Stimulated activated CD4-positive, alpha-beta T cell treated with anti-CD3 and anti-CD28 coated beads, Interleukin-1b, Interleukin-23, amount 100 ng/mL, for 48 hours (primary cell): Measurements from ENCODE around the gene MOCOS.
"Not testable (repeated sequence)": the region's sequence is repeated elsewhere in the genome, so short reads cannot be mapped to it uniquely, and the experiment has no call there.

Experiments
- DNase-seq: peaks from one replicate; pipeline ENCODE4 v3.0.0-alpha.2; 2020

The MOCOS gene, protein sequence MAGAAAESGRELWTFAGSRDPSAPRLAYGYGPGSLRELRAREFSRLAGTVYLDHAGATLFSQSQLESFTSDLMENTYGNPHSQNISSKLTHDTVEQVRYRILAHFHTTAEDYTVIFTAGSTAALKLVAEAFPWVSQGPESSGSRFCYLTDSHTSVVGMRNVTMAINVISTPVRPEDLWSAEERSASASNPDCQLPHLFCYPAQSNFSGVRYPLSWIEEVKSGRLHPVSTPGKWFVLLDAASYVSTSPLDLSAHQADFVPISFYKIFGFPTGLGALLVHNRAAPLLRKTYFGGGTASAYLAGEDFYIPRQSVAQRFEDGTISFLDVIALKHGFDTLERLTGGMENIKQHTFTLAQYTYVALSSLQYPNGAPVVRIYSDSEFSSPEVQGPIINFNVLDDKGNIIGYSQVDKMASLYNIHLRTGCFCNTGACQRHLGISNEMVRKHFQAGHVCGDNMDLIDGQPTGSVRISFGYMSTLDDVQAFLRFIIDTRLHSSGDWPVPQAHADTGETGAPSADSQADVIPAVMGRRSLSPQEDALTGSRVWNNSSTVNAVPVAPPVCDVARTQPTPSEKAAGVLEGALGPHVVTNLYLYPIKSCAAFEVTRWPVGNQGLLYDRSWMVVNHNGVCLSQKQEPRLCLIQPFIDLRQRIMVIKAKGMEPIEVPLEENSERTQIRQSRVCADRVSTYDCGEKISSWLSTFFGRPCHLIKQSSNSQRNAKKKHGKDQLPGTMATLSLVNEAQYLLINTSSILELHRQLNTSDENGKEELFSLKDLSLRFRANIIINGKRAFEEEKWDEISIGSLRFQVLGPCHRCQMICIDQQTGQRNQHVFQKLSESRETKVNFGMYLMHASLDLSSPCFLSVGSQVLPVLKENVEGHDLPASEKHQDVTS

DNA sequence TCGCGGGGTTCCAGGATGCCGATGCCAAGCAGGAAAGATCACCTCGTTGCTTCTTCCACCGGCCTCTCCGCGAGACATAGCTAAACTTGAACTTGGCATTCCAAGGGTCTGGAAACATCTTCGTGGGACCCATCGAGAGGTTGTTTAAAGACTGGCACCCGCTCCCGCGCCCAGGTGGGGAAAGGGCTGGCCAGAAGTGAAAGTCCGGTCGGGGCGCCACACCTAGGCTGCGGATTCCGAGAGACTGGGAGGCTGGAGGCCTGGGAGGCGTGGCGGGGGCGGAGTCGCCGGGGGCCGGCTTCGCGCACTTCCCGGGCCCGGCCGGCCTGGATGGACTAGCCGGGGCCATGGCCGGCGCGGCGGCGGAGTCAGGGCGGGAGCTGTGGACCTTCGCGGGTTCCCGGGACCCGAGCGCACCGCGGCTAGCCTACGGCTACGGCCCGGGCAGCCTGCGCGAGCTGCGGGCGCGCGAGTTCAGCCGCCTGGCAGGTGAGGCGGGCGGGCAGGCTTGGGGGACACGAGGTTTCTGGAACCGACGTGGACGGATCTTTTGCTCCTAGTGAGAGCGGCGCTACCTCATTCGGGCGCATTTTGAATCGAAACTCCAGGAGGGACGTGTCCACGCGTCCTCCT, at the start of gene MOCOS:
MOCOS (plus strand) TSS at position 305 of the 633 bp plus-strand sequence; CDS start at position 348, 43 bp downstream.
- no peak for DNase-seq

DNA sequence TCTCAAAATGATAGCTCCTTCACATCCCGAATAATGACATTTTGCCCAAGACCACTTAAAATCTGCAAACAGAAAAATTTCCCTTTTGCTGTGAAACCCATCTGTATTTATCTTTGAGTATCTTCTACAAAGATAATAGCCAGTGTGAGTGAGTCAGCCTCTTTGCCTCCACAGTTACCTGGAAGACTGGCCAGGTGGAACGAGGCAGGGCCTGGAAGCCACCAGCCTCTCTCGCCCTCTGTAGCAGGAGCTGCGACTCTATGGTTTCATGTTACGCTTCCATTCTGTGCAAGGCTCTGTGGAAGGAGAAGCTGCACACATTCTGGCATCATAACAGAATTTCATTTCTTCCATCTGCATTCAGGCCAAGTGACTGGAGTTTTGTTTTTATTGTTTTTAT, 48.1 kb upstream of the MOCOS start:
- no peak for DNase-seq

DNA sequence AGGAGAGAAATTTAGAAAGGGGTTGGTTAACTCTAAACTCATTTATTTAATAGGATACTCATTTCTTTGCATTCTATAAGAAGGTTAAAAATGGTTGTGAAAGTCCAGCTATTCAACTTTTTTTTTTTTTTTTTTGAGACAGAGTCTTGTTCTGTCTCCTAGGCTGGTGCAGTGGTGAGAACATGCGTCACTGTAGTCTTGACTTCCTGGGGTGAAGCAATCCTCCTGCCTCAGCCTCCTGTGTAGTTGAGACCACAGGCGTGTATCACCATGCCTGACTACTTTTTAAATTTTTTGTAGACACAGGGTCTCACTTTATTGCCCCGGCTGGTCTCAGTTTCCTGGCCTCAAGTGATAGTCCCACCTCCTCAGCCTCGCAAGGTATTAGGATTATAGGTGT, 45.7 kb upstream of the MOCOS start:
- no peak for DNase-seq

DNA sequence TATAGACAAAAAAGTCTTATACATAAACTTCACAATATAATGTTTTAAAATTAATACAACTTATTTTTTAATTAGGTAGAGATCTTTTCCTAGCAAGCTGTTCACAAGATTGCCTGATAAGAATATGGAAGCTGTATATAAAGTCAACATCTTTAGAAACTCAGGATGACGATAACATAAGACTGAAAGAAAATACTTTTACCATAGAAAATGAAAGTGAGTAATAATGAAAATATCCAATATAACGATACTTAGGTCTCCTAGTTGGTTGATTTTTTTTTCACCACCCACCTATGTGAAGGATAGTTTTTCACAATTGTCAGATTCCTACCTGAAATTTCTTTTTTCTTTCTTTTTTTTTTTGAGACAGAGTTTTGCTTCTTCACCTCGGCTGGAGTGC, 44.5 kb upstream of the MOCOS start:
- DNase-seq: no peak

DNA sequence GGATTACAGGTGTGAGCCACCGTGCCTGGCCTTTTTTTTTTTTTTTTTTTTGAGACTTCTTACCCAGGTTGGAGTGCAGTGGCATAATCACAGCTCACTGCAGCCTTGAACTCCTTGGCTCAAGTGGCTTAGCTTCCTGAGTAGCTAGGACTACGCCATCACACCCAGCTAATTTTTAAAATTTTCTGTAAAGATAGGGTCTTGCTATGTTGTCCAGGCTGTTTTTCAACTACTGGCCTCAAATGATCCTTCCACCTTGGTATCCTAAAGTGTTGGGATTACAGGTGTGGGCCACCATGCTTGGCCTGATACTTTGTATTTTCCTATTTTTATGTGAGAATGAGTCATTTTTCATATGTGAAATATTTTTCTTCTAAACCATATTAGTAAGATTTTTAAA, 43.9 kb upstream of the MOCOS start:
- no peak for DNase-seq

DNA sequence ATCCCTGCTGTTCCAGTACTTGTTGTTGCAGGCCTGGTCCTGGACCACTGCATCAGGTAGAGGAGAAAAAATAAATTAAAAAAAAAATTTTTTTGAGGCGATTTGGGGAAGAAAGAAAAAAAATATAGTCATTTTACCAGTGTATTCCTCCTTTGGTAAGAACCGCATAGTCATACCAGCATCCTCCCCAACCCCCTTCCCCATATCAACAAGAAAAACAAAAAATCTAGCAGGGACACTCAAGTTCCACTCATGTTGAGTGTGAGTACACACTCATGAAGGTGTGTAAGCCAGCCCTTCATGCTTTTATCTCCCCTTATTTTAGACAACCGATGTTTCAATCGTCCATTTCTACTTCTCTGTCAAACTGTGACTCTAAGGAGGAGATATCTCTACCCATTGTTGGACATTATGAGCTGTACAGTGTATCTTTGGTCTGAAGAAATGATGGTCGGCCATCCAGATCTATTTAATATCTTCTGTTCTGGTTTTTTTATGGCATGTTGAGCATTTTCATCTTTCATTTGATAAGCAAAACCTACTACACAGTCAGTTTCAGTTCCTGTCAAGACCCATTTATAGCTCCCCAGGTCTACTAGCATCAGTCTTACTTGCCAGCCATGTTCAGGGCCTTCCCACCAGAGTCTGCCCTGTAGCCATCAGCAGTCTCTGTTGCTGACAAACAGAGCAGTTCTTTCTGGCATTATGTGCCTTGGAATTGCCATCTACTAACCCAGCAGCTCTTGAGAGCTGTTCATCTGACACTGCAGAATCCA, 37.6 kb upstream of the MOCOS start:
- DNase-seq: no peak

DNA sequence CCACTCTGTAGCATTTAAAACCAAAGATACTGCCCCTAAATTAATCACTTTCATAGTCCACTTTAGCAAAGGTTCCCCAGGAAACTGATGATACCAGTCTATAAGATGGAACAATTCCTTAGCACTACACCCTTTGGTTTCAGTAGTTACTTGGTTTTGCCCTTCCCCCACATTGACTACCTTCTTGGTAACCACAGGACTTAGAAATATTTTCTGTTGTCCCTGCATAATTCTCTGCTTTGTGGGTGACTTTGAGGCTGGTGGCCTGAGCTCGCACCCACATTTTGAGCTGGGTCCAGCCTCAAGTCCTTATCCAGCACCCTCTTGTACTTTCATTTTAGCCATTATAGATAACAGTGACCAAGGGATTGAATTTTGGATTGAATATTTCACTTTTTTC, 34.5 kb upstream of the MOCOS start:
- DNase-seq: no peak

DNA sequence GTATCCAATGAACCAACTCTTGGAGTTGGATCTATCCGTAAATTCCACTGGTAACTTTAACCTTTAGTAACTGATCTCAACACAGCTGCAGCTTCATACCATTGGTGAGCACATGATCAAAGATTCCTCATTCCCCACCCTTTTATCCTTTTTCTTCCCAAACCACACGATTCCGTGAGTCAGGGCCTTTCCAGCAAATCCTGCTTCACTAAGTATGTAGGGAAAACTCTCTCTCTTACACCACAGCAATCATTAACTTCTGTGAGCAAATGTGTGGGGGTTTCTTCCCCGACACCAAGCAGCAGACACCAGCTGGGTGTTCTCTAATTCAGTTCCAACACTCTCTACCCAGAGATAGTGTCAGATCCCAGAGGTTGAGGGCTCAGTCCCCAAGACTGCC, 34.1 kb upstream of the MOCOS start:
- no peak for DNase-seq

DNA sequence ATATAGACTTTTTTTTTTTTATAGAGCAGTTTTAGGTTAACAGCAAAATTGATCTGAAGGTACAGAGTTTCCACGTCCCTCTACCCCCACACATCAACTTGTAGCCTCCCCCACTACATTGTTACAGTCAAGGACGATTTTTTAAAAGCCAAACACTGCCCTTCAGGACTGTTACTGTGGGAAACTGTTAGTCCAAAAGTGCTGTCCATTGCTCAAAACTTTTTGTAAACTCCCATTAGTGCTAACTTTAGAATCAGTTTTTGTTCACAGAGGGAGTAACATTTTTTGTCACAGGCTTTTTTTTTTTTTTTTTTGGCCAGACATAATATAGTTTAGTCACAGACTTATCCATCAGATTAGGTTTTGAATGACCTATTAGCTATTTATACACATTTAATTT, 33.5 kb upstream of the MOCOS start:
- DNase-seq: no peak

DNA sequence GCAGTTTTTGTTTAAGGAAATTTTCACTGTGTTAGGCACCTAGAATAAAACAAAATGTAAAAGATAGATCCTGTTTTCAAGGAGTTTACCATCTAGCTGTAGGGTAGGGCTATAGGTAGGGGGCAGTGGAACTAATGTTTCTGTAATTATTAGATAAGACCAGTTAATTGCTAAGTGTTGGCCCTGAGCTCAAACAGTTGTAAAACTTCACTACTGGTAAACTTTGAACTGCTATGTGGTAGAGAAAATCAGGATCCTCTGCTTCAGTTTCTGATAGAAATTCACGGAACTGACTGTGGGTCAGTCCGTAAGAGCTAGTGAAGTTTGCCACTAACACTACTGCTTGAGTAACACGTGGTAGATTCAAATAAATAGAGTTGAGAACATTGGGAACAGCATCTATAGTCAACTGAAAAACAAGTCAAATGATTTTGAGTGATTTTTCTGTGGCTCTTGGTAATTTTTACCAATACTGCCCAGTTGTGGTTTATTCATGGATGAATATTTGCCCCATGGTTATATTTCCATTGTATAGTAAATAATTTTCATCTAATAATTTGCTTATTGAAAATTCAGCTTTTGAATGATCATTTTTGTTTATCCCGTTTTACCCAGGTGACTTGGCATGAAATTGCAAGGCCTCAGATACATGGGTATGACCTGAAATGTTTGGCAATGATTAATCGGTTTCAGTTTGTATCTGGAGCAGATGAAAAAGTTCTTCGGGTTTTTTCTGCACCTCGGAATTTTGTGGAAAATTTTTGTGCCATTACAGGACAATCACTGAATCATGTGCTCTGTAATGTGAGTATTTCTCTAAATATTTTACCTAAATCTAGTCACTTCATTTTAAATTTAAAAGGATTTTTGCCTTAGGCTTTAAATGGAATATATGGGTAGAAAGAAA, 31.2 kb upstream of the MOCOS start:
- no peak for DNase-seq

DNA sequence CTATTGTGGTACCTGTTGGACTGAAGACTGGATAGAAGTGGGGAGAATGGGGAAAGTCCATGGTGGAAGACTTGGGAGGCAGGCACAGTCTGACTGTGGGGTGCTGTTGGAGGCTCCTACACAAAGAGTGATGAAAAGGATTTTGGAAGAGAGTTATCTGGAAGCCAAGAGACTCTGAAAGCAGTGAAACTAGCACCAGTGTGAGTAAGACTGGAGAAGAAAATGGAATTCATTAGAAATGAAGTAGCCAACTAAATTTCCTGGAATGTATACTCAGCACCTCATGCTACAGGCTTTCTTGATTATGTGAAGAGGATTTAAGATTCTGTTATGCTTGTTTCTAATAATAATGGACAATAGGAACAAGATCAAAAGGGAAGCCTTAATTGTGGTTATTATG, 29.9 kb upstream of the MOCOS start:
- DNase-seq: no peak

DNA sequence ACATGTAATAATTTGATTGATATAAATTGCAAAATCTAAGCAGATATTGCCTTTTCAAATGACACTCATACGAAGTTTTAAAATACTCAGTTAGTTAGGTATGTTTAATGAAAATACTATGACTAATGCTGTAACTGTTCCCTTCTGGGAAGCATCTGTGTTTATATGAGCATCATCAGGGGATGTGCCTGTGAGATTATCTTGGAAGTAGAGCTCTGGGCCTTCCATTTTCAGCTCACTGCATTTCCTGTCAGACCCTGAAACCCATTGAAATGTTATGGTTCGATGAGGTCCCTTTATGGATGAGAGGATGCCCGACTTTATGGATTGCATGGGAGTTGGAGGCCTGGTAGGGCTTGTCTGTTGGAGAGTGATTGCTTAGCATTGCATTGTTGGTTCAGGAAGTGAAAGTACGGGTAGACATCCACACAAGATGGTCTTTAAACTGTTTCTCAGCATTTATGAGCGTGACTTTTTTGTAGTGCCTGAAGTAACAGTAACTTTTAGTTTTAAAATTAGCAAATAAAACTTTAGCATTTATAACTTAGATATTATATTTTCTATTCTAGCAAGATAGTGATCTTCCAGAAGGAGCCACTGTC, 28.9 kb upstream of the MOCOS start:
- no peak for DNase-seq

DNA sequence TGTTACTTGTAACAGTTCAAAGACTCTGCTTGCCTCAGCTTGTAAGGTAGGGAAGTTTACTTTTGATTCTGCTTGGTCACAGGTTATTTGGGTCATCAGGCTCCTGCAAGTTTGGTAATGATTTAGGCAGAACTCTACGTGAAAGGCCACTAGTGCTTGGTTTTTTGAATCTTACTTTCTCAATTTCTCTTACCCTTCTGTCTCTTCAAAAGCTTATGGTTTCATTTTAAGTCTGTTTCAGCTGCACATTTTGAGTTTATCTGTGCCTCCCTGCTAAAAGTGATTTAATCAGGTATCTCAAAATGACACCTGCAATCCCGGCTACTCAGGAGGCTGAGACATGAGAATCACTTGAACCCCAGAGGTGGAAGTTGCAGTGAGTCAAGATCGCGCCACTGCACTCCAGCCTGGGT, 26.3 kb upstream of the MOCOS start:
- DNase-seq: peak; percentile 30

DNA sequence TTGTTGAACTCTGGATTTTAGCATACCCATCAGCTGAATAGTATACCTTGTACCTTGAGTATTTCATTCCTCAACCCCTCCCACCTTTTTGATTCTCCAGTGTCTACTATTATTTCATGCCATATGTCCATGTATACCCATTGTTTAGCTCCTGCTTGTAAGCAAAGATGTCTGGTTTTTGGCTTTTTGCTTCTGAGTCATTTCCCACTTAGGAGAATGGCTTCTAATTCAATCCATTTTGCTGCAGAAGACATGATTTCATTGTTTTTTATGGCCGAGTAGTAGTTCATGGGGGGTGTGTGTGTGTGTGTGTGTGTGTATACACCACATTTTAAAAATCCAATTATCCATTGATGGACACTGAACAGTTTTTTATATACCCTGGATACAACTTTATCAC, 24.3 kb upstream of the MOCOS start:
- DNase-seq: no peak

DNA sequence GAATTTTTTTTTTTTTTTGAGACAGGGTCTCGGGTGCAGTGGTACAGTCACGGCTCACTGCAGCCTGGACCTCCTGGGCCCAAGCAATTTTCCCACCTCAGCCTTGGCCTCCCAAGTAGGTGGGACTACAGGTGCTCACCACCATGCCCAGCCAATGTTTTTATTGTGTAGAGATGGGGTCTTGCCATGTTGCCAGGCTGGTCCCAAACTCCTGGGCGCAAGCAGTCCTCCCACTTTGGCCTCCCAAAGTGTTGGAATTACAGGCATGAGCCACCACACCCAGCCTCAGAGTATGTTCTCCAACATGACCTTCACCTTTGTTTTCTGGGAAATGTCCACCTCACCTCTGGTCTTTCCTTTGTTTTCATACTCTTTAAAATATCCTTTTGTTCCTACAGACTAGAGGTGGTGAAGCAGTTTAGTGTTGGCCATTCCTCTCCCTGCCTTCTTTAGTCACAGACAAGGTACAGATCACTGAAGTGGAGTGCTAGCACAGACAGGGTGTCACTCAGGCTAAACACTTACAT, 19.5 kb upstream of the MOCOS start:
- DNase-seq: no peak

DNA sequence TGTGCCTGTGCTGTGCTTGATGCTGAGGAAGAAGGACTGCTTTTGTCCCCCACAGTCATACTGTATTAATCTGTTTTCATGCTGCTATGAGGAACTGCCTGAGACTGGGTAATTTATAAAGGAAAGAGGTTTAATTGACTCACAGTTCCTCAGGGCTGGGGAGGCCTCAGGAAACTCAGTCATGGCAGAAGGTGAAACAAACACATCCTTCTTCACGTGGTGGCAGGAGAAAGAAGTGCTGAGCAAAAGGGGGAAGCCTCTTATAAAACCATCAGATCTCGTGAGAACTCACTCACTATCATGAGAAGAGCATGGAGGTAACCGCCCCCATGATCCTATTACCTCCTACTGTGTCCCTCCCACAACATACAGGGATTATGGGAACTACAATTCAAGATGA, 19.0 kb upstream of the MOCOS start:
- DNase-seq: not testable (repeated sequence)

DNA sequence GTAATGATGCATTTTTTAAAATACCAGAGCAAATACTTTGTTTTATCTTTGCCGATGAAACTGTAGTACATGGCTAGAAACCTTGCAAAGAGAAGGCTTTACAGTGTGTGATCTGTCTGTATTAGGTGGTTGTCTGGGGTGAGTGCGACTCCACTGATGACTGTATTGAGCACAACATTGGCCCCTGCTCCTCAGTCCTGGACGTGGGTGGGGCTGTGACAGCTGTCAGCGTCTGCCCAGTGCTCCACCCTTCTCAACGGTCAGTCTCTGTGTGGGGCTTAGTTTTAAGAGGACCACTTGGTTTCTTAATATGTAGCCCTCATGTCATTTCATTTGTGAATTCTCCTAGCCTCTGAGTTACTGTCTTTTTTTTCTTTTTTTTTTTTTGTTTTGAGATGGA, 17.4 kb upstream of the MOCOS start:
- no peak for DNase-seq

DNA sequence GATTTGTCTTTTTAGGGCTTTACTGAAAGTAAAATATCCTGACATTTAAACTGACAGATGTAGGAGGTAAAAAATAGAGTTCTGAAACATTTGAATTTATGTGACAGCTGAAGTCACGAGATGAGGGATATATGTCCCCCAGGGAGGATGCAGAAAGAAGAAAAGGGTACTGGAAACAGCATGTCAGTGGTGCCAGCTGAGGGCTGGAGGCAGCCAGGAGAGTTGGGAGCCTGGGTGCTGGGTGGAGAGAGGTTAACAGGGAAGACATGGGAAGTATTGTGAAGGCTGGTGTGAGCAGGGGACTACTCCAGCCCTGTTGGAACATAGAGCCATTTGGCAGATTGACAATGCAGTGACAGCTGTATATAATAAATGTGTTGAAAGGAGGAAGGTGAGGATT, 11.8 kb upstream of the MOCOS start:
- no peak for DNase-seq

DNA sequence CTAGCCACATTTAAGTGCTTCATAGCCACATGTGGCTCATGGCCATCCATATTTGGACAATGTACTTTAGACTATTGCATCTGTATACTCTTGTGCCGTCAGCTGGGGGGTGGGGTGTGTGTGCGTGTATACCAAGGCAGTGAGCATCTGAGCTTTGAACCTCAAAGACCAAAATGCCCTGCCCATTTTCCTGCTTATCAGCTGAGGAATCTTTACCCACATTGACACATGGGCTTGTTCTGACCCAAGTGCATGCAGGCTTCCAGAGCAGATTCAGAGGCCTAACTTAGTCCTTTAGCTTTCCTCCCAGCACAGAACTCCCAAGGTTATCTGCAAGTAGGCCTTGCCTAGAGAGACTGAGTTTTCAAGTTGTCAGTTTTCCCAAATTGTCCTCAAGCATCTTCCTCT, 11.1 kb upstream of the MOCOS start:
- no peak for DNase-seq

DNA sequence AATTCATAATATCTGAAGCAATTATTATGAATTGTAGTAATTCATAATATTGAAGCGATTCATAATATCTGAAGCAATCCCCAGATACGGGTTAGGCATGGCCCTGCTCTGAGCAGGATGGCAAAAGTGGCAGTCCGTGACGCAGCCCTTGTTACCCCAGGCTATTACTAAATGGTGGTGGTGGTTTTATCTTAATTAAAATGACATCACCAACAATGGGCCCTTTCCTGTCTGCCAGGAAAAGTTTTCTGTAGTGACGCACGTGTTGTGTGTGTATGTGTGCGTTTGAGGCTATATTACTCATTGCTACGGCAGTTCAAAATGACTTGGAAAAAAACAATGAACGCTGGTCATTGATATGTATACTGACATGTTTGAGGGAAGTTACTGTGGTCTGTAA, 10.6 kb upstream of the MOCOS start:
- no peak for DNase-seq

DNA sequence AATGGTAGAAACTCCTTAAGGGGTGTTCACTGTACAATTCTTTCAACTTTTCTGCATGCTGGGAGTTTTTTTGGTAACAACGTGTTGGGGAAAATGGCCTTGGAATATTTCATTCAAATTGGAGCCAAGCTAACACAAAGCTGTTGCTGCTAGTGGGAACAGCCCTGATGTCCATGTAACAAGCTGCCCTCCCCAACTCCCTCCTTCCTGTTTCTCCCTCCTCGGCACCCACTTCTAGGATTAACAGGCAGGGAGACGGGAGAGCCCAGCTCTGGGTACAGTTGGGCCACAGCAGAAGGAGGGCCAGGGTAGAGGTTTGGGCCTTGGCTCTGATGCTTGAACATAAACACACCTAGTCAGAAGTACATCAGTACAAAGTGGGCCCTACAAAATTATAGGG, 9.4 kb upstream of the MOCOS start:
- DNase-seq: no peak
